HG03575 (cell line): Measurements from ENCODE around the gene ZNF620.
"Not testable (repeated sequence)": the region's sequence is repeated elsewhere in the genome, so short reads cannot be mapped to it uniquely, and the experiment has no call there.

ENCODE experiments used
- ATAC-seq: cut with Tn5 transposase; IDR thresholded peaks from one replicate; pipeline ENCODE4 v1.9.1; 2021; ENCODE audit not compliant: unreplicated experiment, insufficient number of reproducible peaks, low FRiP score; ENCODE audit errors: extremely low read depth

ZNF620 gene

DNA sequence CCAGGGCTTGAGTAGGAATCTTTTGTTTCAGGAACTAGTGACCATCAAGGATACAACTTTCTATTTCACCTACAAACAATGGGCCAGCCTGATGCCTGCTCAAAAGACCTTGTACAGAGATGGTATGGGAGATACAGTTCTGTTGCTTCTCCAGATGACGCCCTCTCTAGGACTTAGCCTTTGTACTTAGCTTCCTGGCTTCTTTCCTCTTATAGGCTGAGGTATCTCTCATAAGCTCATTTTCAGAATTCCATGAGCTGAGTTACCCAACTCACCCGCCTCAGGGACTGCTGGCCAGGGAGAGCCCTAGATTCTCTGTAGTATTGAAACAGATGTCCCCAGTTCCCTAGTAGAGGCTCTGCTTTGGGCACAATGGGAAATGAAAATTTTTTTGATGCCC, 8.6 kb upstream of the ZNF620 start:
- no peak for ATAC-seq

GRCh38 chr3:40499952-40500351, 5.9 kb upstream of the ZNF620 start:
- no peak for ATAC-seq

DNA sequence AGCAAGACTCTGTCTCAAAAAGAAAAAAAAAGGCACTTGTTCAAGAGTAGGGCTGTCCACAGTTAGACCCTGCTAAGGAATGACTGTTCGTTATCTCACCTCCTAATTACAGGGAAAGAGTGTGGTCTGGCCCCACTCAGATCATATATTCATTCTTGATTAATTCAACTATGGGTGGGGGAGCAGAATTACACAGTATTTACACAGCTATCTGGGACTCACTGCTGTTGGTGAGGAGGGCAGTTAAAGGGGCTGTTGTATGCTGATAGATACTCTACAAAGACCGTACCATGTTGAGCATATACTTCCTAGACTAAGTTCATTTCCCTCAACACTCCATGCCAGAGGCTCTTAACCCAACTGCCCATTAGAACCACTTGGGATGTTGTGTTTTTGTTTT, 3.8 kb upstream of the ZNF620 start:
- no peak for ATAC-seq

- no peak for ATAC-seq
These were observed 1.0 kb upstream of the ZNF620 start for GRCh38 chr3:40504636-40505430.

- ATAC-seq: no peak
These were observed 5.3 kb downstream of the ZNF620 start for GRCh38 chr3:40511031-40511718.

DNA sequence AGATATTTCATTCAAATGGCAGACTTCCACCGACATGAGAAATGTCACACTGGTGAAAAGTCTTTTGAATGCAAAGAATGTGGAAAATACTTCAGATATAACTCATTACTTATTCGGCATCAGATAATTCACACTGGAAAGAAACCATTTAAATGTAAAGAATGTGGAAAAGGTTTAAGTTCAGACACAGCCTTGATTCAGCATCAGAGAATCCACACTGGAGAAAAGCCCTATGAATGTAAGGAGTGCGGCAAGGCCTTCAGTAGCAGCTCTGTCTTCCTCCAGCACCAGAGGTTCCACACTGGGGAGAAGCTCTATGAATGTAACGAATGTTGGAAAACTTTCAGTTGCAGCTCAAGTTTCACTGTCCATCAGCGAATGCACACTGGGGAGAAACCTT, 10.4 kb downstream of the ZNF620 start:
- ATAC-seq: no peak

DNA sequence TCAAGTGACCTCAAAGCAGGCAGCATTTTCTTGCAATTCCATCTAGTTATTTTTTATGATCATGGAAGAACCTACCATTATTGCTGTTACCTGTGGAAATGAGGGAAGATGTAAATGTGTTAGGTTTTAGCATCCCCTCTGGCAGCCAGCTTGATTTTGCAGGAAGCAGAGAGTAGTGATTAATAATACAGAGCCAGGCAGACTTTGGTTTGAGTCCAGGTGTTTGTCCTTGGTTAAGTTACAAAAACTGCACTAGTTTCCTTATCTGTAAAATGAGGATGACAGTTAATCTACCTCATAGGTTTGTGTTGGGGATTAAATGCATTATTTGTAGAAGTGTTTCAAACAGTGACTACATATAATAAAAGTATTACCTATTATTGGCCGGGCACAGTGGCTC, 12.2 kb downstream of the ZNF620 start:
- no peak for ATAC-seq

DNA sequence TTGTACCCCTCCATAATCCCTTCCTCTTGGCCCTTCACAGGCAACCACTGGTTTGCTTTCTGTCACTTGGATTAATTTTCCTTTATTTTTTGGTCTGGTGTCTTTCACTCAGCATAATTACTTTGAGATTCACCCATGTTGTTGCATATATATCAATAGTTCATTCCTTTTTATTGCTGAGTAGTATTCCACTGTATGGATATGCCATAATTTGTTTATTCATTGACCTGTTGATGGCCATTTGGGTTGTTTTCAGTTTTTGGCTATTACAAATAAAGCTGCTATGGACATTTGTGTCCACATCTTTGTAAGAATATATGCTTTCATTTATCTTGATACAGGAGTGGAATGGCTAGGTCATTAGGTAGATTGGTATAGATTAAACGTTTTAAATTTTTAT, 13.0 kb downstream of the ZNF620 start:
- ATAC-seq: no peak

DNA sequence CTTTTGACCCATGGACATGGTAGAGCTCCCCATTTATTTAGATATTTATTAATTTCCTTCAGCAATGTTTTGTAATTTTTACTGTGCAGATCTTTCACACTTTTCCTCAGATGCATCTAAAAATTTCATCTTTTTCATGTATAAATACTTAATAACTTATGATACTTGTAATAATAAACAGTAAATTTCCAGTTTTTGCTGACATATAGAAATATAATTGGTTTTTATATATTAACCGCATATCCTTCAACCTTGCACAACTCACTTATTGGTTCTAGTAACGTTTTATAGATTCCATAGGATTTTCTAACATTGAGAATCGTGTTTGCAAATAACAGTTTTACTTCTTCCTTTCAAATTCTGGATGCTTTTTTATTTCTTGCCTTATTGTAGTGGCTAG, 15.4 kb downstream of the ZNF620 start:
- no peak for ATAC-seq

GRCh38 chr3:40523781-40524180, 17.9 kb downstream of the ZNF620 start:
- ATAC-seq: no peak

- no peak for ATAC-seq
These were observed 18.4 kb downstream of the ZNF620 start for GRCh38 chr3:40524222-40524567.

DNA sequence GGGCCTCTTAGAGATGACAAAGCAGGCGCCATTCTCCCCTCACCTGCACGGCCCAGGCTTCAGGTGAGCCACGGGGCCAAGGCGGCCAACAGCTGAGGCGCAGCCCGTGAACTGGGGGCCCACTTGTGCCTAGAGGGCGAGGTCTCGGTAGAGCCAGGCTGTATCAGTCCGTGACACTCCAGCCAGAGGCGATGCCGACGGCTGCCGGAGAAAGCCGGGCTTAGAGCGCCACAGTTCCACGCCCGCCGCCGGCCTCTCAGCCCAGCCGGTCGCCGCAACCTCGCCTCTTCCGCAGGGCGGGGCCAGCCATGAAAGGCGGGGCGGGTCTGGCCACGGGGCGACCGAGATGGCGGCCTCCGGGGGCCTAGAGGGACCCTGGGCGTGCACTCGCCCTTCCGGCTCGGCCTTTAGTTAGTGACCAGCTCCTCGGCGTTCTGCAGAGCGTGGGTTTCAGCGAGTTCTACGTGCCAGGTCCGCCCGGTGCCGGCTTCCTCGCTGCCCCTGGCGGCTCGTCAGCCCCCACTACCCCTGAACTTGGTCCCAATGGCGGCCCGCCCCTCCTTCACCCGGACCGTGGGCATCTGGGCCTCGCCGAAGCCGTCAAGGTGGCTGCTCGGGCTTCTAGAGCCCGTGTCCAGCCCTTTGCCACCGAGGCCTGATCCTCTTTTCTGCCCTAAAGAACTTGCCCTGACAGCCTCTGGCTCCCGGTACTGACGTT, 18.9 kb downstream of the ZNF620 start, which contains the start of gene ZNF621:
ZNF621 (plus strand) TSS at position 393 of the 718 bp plus-strand sequence. CDS start 881 bp downstream, outside the sequence.
- ATAC-seq: peak; percentile 75

GRCh38 chr3:40528426-40528825, 22.6 kb downstream of the ZNF620 start:
- no peak for ATAC-seq

GRCh38 chr3:40532252-40532651, 26.4 kb downstream of the ZNF620 start:
- no peak for ATAC-seq

DNA sequence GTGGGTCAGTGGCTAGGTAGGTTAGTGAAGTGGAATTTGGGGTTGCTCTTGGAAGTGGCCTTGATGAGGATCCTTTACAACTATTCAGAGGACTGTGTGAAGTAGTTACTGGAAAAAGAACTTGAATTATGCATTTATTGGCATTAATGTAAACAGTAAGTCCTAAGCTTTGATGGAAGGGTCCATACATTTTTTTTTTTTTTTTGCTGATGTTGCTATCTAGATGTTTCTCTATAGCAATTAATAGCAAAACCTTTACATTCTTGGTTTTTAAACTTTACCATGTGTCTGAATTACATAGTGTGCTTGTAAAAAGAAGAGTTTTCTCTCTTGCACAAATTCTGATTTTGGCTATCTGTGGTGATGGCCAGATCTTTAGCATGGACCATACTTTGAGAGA, 28.4 kb downstream of the ZNF620 start:
- no peak for ATAC-seq

DNA sequence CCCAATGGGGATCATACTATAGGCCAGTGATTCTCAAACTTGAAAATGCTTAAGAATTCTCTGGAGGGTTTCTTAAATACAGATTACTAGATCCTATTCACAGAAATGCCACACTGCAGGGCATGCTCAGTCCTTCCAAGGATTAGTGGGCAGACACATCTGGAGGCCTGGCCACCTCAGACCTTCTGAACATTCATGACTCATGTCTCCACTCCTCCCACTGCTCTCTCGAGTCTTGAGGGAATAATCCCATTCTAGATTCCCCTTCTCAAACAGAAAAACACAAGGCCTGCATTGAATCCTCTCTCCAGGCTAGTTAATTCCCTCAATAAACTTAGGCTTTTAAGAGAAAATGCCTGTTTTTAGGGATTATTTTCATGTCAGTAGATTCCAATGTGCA, 41.0 kb downstream of the ZNF620 start:
- ATAC-seq: no peak

GRCh38 chr3:40550167-40550566, 44.3 kb downstream of the ZNF620 start:
- ATAC-seq: no peak

DNA sequence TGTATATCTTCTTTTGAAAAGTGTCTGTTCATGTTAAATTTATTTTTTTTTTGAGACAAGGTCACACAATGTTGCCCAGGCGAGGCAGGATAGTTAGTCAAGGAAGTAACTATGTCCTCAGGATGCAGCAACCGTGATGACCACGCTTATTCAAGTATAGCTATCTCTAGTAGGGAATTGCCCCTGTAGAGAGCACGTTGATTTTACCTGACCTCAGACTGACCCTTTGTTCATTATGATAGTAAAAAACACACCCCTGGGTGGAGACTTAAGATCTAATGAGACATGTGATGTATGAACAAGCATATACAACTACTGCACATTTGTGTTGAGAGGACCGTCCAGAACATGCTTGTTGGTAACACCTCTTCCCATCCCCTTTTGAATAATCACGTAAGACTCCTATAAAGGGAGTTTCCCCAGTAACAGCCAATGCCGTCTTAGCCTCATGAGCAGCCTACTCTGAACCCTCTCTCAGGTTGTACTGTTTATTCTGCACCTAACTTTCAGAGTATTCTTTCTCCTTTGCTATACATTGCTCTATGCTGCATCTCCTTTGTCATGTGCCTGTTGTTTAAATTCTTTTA, 51.8 kb downstream of the ZNF620 start:
- no peak for ATAC-seq

DNA sequence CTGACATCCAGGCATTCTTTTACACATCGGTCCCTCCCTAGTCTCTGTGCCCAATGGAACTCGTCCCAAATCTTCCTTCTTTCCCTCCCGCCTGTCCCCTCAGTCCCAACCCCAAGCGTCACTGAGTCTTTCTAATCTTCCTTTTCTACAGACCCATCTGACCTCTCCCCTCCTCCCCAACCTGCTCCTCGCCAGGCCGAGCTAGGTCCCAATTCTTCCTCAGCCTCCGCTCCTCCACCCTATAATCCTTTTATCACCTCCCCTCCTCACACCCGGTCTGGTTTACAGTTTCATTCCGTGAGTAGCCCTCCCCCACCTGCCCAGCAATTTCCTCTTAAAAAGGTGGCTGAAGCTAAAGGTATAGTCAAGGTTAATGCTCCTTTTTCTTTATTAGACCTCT, 56.6 kb downstream of the ZNF620 start:
- ATAC-seq: not testable (repeated sequence)

DNA sequence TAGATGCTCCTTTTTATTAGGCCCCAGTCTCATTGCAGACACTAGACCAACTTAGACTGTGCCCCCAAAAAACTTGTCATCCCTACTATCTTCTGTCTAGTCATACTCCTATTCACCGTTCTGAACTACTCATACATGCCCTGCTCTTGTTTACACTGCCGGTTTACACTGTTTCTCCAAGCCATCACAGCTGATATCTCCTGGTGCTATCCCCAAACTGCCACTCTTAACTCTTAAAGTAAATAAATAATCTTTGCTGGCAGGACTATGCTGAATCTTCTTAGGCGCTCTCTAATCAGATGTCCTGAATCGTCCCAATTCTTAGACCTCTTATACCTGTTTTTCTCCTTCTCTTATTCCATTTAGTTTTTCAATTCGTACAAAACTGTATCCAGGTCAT, 59.8 kb downstream of the ZNF620 start:
- ATAC-seq: not testable (repeated sequence)
